Prostate gland (tissue), 2 donors: ENCODE results near the gene WDR90. TPM values are rescaled to one million over a fixed set of nuclear protein-coding genes. Genes with fewer than 3 reads are reported as not detected.
A peak's percentile ranks its signal among the peaks of the same experiment; 100 is the strongest.

Source experiments
- DNase-seq: peaks from one replicate; pipeline ENCODE4 v3.0.0-alpha.2; 2019; ENCODE audit warnings: low spot score
- H3K27ac ChIP-seq, 2 donors: fragments of 200-600 bp; sonication (generic); 2 replicates each; pipeline ENCODE4 v1.5.1; 2017 to 2019
- H3K27me3 ChIP-seq: fragments of 200-600 bp; sonication (generic); replicated peaks from 2 replicates; pipeline ENCODE4 v1.5.1; 2019; ENCODE audit not compliant: insufficient read depth
- H3K36me3 ChIP-seq, 2 donors: fragments of 200-600 bp; sonication (generic); 1 replicate in 1 of 2; 2 replicates in 1 of 2; pipeline versions ENCODE4 v1.5.1 to v1.8.1; 2017 to 2019
- H3K4me1 ChIP-seq: fragments of 200-600 bp; sonication (generic); replicated peaks from 2 replicates; pipeline ENCODE4 v1.5.1; 2019
- H3K4me3 ChIP-seq, 2 donors: fragments of 200-600 bp; sonication (generic); 2 replicates each; pipeline ENCODE4 v1.5.1; 2017 to 2019
- H3K9me3 ChIP-seq: fragments of 200-600 bp; sonication (generic); 2 replicates; pipeline ENCODE4 v1.5.1; 2017
- CTCF ChIP-seq, 4 experiments: fragments of 200-600 bp in 2 of 4; fragments of 450-650 bp in 2 of 4; sonication (generic) in 2 of 4; IDR thresholded peaks; 1 replicate in 3 of 4; 2 replicates in 1 of 4; pipeline ENCODE4 v1.5.1; 2016 to 2019; ENCODE audit warnings: antibody characterized with exemption in 4 of 4, mild to moderate bottlenecking in 2 of 4, moderate library complexity in 2 of 4
- POLR2A ChIP-seq: fragments of 450-650 bp; IDR thresholded peaks from one replicate; pipeline ENCODE4 v1.6.1; 2016; ENCODE audit warnings: antibody characterized with exemption, mild to moderate bottlenecking
- POLR2AphosphoS5 ChIP-seq: sonication (generic); formaldehyde crosslinking; IDR thresholded peaks from one replicate; pipeline ENCODE4 v1.6.1; 2017; ENCODE audit warnings: antibody characterized with exemption
- WGBS: methylation state at CpG from one replicate; pipeline ENCODE4 v1.1.5; 2018; 5-methylcytosine and 5-hydroxymethylcytosine counted together
- intact Hi-C: fragments of 100-400 bp; cut with DNase I; formaldehyde crosslinking; loops from one replicate; pipeline ENCODE4 v1.14.2; 2022
- total RNA-seq, 2 donors: library from RNA; depleted of rRNA; stranded (reverse); fragments of >200 nt; gene quantifications; one replicate each; pipeline ENCODE4 v1.1.0, GENCODE V29; 2016

The WDR90 gene
- total RNA-seq, 2 donors from 2014 or later: 36.8 to 60.4 TPM

DNA sequence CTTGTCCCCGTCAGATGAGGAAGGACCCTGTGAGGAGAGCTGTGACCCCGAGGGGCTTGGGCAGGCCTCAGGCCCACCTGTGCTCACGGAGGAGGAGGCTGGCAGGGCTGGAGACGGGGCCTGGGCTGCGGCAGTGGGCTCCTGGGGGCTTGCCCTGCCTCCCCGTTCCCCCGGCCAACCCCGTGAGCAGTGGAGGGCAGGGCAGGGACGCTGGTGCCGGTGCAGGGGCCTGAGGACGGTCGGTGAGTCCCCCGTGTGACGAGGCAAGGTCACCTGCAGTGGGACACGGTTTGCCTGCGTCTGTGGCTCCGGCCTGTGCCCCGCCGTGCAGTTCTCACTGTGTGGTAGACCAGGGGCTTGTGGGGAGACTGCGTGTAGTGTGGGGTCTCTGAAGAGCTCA lies 10.5 kb downstream of the WDR90 start:
- intact Hi-C loops: no loop called here

GRCh38 chr16:660132-660458 lies 10.9 kb downstream of the WDR90 start:
- H3K27me3 ChIP-seq: no peaks in the 10 kb centered on the region
- no peaks in the 10 kb centered on the region for H3K9me3 ChIP-seq
- no peaks in the 10 kb centered on the region for H3K36me3 ChIP-seq
- peaks cover 3% of the 10 kb centered on the region for H3K4me1 ChIP-seq
- TF ChIP-seq CTCF (IDR thresholded peaks at IDR 0.05): no peak
- TF ChIP-seq POLR2AphosphoS5: no peak
- no peak for TF ChIP-seq POLR2A
- intact Hi-C loops: no loop called here
- no peak for DNase-seq
- H3K27ac ChIP-seq: peak overlapping the region in 1 of 2 donors; percentile 3
- no peak overlapping the region for H3K4me3 ChIP-seq
- 59% methylated on average over 6 of the region's 6 CpGs for WGBS

More for the DNA sequence above, 10.5 kb downstream of the WDR90 start:
- Histone ChIP-seq H3K4me1 (peaks cover 3% of the 10 kb centered on the region), H3K4me3 (no peak overlapping the region), H3K27me3 (no peaks in the 10 kb centered on the region), H3K27ac (no peak overlapping the region), H3K9me3 (no peaks in the 10 kb centered on the region), H3K36me3 (no peaks in the 10 kb centered on the region)
- no peak for TF ChIP-seq CTCF (IDR thresholded peaks at IDR 0.05)
- TF ChIP-seq POLR2AphosphoS5: no peak
- TF ChIP-seq POLR2A: no peak
- WGBS: 92% methylated on average over 20 of the region's 20 CpGs
- no peak for DNase-seq

- peaks cover 3% of the 10 kb centered on the region for H3K4me1 ChIP-seq
- intact Hi-C loops: no loop called here
- no peaks in the 10 kb centered on the region for H3K9me3 ChIP-seq
- H3K27ac ChIP-seq: peak overlapping the region; percentile 53 to 61
- no peaks in the 10 kb centered on the region for H3K27me3 ChIP-seq
- WGBS: 49% methylated on average over 27 of the region's 43 CpGs
- no peaks in the 10 kb centered on the region for H3K36me3 ChIP-seq
- TF ChIP-seq CTCF (IDR thresholded peaks at IDR 0.05): peak; percentile 24 to 76 (median 56)
- TF ChIP-seq POLR2A: peak; percentile 8
- peak; percentile 62 for TF ChIP-seq POLR2AphosphoS5
- no peak overlapping the region for H3K4me3 ChIP-seq
- DNase-seq: peak; percentile 86
Measured at GRCh38 chr16:660459-661183, 11.5 kb downstream of the WDR90 start.

DNA sequence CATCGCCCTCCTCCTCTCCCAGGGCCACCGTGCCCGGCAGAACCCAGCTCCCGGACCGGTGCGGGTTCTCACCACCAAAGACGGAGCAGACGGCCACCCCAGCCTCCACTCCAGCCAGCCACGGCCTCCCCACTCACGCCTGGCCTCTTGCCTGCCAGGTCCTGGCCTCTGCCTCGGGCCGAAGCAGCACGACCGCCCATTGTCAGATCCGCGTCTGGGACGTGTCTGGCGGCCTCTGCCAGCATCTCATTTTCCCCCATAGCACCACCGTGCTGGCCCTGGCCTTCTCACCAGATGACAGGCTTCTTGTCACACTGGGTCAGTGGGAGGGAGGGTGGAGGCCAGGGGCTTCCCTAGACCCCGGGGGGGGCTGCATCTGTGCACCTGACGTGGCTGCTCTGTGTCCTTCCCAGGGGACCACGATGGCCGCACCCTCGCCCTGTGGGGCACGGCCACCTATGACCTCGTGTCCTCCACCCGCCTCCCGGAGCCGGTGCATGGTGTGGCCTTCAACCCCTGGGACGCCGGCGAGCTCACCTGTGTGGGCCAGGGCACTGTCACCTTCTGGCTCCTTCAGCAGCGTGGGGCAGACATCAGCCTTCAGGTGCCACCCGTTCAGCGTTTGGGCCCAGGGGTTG lies 12.1 kb downstream of the WDR90 start:
- DNase-seq: no peak
- intact Hi-C loops: no loop called here
- Histone ChIP-seq H3K27ac (peak overlapping the region; percentile 53 to 61), H3K4me1 (peaks cover 3% of the 10 kb centered on the region), H3K4me3 (no peak overlapping the region), H3K27me3 (no peaks in the 10 kb centered on the region), H3K9me3 (no peaks in the 10 kb centered on the region), H3K36me3 (no peaks in the 10 kb centered on the region)
- 68% methylated on average over 34 of the region's 35 CpGs for WGBS
- TF ChIP-seq POLR2A: no peak
- no peak for TF ChIP-seq CTCF (IDR thresholded peaks at IDR 0.05)
- TF ChIP-seq POLR2AphosphoS5: no peak

GRCh38 chr16:662095-662494 lies 12.9 kb downstream of the WDR90 start:
- intact Hi-C loops: no loop called here
- TF ChIP-seq CTCF (IDR thresholded peaks at IDR 0.05): no peak
- no peak for TF ChIP-seq POLR2A
- no peak for TF ChIP-seq POLR2AphosphoS5
- Histone ChIP-seq H3K4me3 (no peak overlapping the region), H3K27ac (no peak overlapping the region), H3K9me3 (no peaks in the 10 kb centered on the region), H3K4me1 (peaks cover 3% of the 10 kb centered on the region), H3K27me3 (no peaks in the 10 kb centered on the region), H3K36me3 (no peaks in the 10 kb centered on the region)
- no peak for DNase-seq
- WGBS: 91% methylated on average over 18 of the region's 19 CpGs
